Thoracic aorta (tissue), 2 donors: ENCODE results near the gene ERGIC2. TPM values are rescaled to one million over a fixed set of nuclear protein-coding genes. Genes with fewer than 3 reads are reported as not detected.

Experiments used
- ATAC-seq: fragments of 150-250 bp; one replicate; pipeline ENCODE4 v1.8.0; 2017; ENCODE audit warnings: low read depth; ENCODE audit not compliant: insufficient number of reproducible peaks, low FRiP score
- DNase-seq: peaks from one replicate; pipeline ENCODE4 v3.0.0-alpha.2; 2020; ENCODE audit warnings: low spot score
- H3K27ac ChIP-seq, 2 donors: fragments of 200-600 bp; sonication (generic); 1 replicate in 1 of 2; 2 replicates in 1 of 2; pipeline ENCODE4 v1.5.1; 2016; ENCODE audit warnings: mild to moderate bottlenecking in 2 of 2, moderate library complexity in 2 of 2
- H3K27me3 ChIP-seq: fragments of 200-600 bp; sonication (generic); replicated peaks from 2 replicates; pipeline ENCODE4 v1.6.0; 2016; ENCODE audit warnings: mild to moderate bottlenecking; ENCODE audit not compliant: insufficient read depth
- H3K36me3 ChIP-seq: fragments of 200-600 bp; sonication (generic); one replicate; pipeline ENCODE4 v1.5.1; 2016
- H3K4me1 ChIP-seq, 2 donors: fragments of 200-600 bp; sonication (generic); 1 replicate in 1 of 2; 2 replicates in 1 of 2; pipeline versions ENCODE4 v1.5.1 to v1.6.0; 2016; ENCODE audit warnings: low read depth in 2 of 2, mild to moderate bottlenecking in 1 of 2; ENCODE audit not compliant: control insufficient read depth in 1 of 2
- H3K4me3 ChIP-seq: fragments of 200-600 bp; sonication (generic); 2 replicates; pipeline ENCODE4 v1.5.1; 2016; ENCODE audit warnings: mild to moderate bottlenecking
- H3K9me3 ChIP-seq: fragments of 200-600 bp; sonication (generic); 2 replicates; pipeline ENCODE4 v1.5.1; 2016
- CTCF ChIP-seq: fragments of 200-600 bp; sonication (generic); IDR thresholded peaks from one replicate; pipeline ENCODE4 v1.5.1; 2019; ENCODE audit warnings: antibody characterized with exemption
- total RNA-seq, 2 donors: library from RNA; depleted of rRNA; stranded (reverse); fragments of >200 nt; gene quantifications; one replicate each; pipeline versions ENCODE4 v1.1.0 to v1.2.3, GENCODE V29; 2016

ERGIC2 gene
- total RNA-seq, 2 donors from 2014 or later = 61.3 to 67.3 TPM

GRCh38 chr12:29306682-29307081 is 74.3 kb downstream of the ERGIC2 start:
- Histone ChIP-seq H3K4me1 (no peaks in the 10 kb centered on the region), H3K27me3 (no peaks in the 10 kb centered on the region), H3K4me3 (no peak overlapping the region), H3K36me3 (no peaks in the 10 kb centered on the region), H3K9me3 (no peaks in the 10 kb centered on the region), H3K27ac (no peak overlapping the region)
- DNase-seq (no peak), ATAC-seq (no peak)
- no peak for TF ChIP-seq CTCF

GRCh38 chr12:29306266-29306665 is 74.7 kb downstream of the ERGIC2 start:
- H3K27me3 ChIP-seq = no peaks in the 10 kb centered on the region
- no peak for TF ChIP-seq CTCF
- no peaks in the 10 kb centered on the region for H3K9me3 ChIP-seq
- H3K4me1 ChIP-seq = no peaks in the 10 kb centered on the region
- no peak overlapping the region for H3K27ac ChIP-seq
- ATAC-seq (no peak), DNase-seq (no peak)
- no peak overlapping the region for H3K4me3 ChIP-seq
- H3K36me3 ChIP-seq = no peaks in the 10 kb centered on the region

- H3K9me3 ChIP-seq = no peaks in the 10 kb centered on the region
- H3K36me3 ChIP-seq = no peaks in the 10 kb centered on the region
- H3K4me1 ChIP-seq = no peaks in the 10 kb centered on the region
- no peak for TF ChIP-seq CTCF
- DNase-seq (no peak), ATAC-seq (no peak)
- no peak overlapping the region for H3K27ac ChIP-seq
- no peaks in the 10 kb centered on the region for H3K27me3 ChIP-seq
- H3K4me3 ChIP-seq = no peak overlapping the region
Observed at GRCh38 chr12:29304388-29304787, 76.6 kb downstream of the ERGIC2 start.

GRCh38 chr12:29301114-29301513 is 79.9 kb downstream of the ERGIC2 start:
- Histone ChIP-seq H3K4me1 (no peaks in the 10 kb centered on the region), H3K27ac (no peak overlapping the region), H3K27me3 (no peaks in the 10 kb centered on the region), H3K9me3 (no peaks in the 10 kb centered on the region), H3K36me3 (no peaks in the 10 kb centered on the region), H3K4me3 (no peak overlapping the region)
- TF ChIP-seq CTCF = no peak
- DNase-seq (no peak), ATAC-seq (no peak)

GRCh38 chr12:29299633-29300032 is 81.3 kb downstream of the ERGIC2 start:
- Histone ChIP-seq H3K36me3 (no peaks in the 10 kb centered on the region), H3K27me3 (no peaks in the 10 kb centered on the region), H3K9me3 (no peaks in the 10 kb centered on the region), H3K4me1 (no peaks in the 10 kb centered on the region), H3K27ac (no peak overlapping the region), H3K4me3 (no peak overlapping the region)
- no peak for DNase-seq
- no peak for TF ChIP-seq CTCF
- ATAC-seq = no peak
